ENCODE results near the gene ERCC6. TPM values are rescaled to one million over a fixed set of nuclear protein-coding genes. Genes with fewer than 3 reads are reported as not detected.

Gene ERCC6
- total RNA-seq, 1 donor from 2014 or later = 33.5 TPM

DNA sequence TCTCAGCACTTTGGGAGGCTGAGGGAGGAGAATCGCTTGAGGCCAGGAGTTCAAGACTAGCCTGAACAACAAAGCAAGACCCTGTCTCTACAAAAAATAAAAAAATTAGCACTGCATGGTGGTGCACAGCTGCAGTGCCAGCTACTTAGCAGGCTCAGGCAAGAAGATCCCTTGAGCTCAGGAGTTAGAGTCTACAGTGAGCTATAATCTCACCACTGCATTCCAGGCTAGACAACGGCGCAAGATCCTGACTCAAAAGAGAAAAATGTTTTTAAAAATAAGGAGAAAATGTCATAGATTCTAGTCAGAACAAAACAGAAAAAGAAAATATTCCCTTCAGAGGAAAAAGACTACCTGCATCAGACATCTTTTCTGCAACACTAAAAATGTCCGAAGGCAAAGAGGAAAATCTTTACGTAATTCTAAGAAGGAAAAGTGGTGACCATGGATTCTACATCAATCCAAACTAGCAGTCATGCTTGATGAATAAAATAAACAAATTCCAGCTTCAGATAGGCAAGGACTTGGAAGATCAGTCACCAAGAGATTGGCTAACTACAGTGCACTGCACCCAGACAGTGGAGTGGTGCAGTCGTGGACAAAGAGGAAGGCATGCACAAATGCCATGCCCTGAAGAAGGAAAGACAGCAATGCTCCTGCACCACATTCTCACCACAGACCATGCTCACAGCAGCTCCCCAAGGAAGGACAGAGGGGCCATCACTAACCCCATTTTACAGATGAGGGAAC lies 54.3 kb downstream of the ERCC6 start:
- DNase-seq (ENCODE audit: low spot score) (no peak), ATAC-seq (no peak)
- intact Hi-C loops (cut with DNase I) = no loop called here

DNA sequence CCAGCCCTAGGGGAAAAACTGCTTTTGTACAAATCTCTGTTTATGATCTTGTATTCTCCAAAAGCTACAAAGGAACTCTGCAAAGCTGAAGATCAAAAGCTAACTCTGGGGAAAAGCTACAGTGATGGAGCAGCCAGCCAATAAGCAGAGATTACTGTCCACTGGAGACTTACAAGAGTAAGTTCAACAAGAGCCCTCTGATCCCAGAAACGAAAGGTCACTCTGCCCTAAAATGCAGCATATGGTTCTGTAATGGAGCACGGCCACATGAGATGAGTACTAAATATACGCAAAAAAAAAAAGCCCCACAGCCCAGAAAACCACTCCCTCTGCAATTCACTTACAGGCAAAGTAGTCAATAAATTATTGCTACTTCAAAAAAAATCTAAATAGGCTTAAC lies 60.1 kb downstream of the ERCC6 start:
- DNase-seq (ENCODE audit: low spot score) (no peak), ATAC-seq (no peak)
- intact Hi-C loops (cut with DNase I) = no loop called here

DNA sequence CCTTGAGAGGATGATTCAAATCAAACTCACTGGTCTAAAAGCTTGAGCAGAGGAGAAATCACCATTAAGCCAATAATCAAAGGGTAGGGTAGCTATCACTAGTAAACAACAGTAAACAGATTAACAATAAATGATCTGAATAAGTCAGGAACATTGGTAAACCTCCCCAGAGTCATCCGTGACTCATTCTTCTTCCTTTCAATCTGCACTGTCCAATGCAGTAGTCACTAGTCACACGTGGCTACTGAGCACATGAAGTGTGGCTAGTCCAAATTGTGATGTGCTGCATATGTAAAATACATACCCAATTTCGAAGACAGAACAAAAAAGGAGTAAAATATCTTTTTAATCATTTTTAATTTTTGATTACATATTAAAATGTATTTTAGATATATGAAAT lies 64.0 kb downstream of the ERCC6 start:
- ATAC-seq (no peak), DNase-seq (ENCODE audit: low spot score) (no peak)
- intact Hi-C loops (cut with DNase I) = no loop called here

DNA sequence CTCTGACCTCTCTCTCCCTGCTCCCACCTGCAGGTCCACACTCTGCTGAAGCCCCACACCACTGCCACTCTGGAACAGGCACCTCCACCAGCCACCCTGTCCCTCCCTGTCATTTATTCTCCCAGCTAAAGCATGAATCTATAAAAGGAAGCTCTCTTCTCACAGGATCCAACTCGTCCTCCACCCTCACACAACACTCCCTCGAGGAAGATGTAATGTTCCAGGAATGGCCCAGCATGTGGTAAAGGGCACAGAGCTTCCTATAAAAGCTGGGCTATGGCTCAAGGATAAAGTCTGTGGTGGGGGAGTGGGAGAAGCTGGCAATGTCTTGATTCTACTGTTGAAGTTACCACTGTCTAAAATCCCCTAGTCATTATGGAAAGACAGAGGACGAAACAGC lies 67.4 kb downstream of the ERCC6 start:
- no peak for DNase-seq (ENCODE audit: low spot score)
- intact Hi-C loops (cut with DNase I) = no loop called here
- no peak for ATAC-seq

DNA sequence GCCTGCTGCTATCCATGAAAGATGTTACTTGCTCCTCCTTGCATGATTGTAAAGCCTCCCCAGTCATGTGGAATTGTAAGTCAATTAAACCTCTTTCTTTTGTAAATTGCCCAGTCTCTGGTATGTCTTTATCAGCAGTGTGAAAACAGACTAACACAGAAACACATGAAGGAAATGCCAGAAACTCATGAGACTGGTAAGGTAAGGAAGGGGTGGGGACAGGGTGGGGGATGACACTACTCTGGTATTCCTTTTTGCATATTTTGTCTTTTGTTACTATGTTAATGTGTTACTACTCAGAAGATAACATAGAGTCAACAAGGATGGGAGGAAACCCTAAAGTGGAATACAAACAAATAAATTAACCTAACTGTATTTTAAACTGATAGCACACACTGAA lies 73.2 kb downstream of the ERCC6 start:
- DNase-seq (ENCODE audit: low spot score) = no peak
- intact Hi-C loops (cut with DNase I) = no loop called here
- ATAC-seq = no peak

Other genes with a start within 250 kb of the ERCC6 start
- gene C10orf71, start 240.0 kb downstream of the ERCC6 start, total RNA-seq = 0.18 TPM
- gene DRGX, start 143.0 kb downstream of the ERCC6 start, total RNA-seq = not detected
- not detected for gene SLC18A3, start 71.2 kb upstream of the ERCC6 start, total RNA-seq
- gene CHAT, start 74.9 kb upstream of the ERCC6 start, total RNA-seq = not detected
- gene C10orf53, start 140.5 kb upstream of the ERCC6 start, total RNA-seq = not detected
- not detected for gene OGDHL, start 223.2 kb upstream of the ERCC6 start, total RNA-seq

Data from sciatic nerve (tissue), 2 donors.